GM19099 (cell line): ENCODE measurements around the gene GDPD1.

Experiments used
- POLR2A ChIP-seq: IDR thresholded peaks from 3 replicates; pipeline ENCODE4 v1.6.1; 2011; ENCODE audit warnings: low read depth; ENCODE audit not compliant: insufficient read length; ENCODE audit errors: extremely low read depth

GDPD1 gene

GRCh38 chr17:59289981-59290301 is 69.6 kb downstream of the GDPD1 start:
- no peak for TF ChIP-seq POLR2A

- no peak for TF ChIP-seq POLR2A
Observed at GRCh38 chr17:59292174-59292523, 71.8 kb downstream of the GDPD1 start.

GRCh38 chr17:59296190-59296589 is 75.9 kb downstream of the GDPD1 start:
- no peak for TF ChIP-seq POLR2A

- TF ChIP-seq POLR2A, result no peak
Observed at GRCh38 chr17:59298521-59298920, 78.2 kb downstream of the GDPD1 start.

- TF ChIP-seq POLR2A, result no peak
Observed at GRCh38 chr17:59299400-59300092, 79.2 kb downstream of the GDPD1 start.

GRCh38 chr17:59300941-59301340 is 80.6 kb downstream of the GDPD1 start:
- TF ChIP-seq POLR2A, result no peak

DNA sequence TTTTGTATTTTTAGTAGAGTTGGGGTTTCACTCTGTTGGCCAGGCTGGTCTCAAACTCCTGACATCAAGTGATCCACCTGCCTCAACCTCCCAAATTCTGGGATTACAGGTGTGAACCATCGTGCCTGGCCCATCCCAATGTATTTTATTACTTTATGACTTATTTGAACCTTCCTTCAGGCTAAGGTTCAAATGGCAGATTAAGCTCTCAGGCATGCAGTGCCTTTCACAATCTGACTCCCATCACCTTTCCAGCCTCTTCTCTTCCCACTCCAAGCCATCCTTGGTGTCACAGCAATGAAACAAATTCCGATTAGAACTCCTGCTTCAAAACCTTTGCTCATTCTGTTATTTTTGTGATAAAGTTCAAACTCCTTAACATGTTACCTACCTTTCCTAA is 84.5 kb downstream of the GDPD1 start:
- TF ChIP-seq POLR2A, result no peak

- TF ChIP-seq POLR2A, result no peak
Observed at GRCh38 chr17:59310263-59310920, 90.1 kb downstream of the GDPD1 start.

DNA sequence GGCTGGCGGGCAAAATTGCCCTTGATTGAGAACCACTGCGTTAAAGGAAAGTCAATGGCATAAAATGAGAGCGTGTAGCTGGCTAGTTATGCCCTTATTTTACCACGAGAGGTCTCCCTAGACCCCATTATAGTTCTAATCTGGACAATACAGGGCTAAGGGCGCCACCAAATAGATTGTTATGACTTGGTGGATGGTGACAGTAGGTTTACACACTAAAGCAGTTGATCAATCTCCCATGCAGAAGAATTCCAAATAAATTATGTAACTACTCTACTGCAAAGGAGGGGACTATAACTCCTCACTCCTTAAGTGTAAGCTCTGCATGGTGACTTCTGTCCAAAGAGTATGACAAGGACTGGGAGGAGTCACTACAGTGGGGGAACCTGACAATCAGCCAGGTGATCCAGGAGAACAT is 90.7 kb downstream of the GDPD1 start:
- no peak for TF ChIP-seq POLR2A

DNA sequence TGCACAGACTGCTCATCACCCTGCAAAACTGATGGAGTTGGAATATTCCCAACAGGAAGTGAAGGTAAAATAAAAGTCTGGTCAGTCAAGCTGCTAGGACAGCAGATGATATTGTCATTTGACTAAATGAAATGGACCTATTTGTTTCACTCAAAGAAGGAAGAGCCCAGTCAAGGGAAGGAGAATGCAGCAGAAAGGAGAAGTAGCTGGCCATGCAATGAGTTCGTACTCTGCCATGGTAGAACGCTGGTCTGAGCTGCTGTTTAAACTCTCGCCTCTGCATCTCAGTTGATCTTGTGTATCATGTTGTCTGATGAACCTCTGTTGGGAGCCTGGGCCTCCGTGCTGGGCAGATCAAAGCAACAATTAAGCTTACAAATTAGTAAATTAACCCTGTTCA is 95.6 kb downstream of the GDPD1 start:
- no peak for TF ChIP-seq POLR2A
